Measurements from ENCODE around the gene DENND1C.

DNA sequence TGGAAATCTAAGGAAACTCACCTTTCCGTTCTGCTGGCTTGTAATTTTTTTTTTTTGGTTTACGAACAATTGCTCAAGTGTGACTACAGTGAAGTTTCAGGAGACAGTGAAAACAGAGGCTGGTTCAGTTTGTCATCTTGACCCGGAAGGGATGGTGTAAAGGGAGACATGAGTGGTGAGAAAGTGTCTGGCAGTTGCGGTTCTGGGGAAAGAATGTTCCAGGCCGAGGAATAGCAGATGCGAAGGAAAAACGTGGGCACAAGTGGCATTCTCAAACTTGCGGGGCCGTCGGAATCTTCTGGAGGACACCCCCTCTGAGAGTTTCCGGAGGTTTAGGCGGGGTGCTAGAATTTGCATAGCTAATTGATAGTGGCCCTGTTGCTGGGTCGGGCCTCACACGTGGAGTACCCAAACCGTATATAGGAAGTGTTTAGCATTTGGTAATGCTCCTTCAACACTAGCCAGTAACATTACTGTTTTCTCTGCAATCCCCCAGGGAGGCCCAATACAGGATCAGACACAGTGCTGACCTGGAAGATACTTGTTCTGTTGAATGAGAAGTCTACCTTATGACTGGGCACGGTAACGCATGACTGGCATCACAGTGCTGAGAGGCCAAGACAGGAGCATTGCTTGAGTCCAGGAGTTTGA lies 46.4 kb upstream of the DENND1C start:
- TF ChIP-seq, protein P1, sequence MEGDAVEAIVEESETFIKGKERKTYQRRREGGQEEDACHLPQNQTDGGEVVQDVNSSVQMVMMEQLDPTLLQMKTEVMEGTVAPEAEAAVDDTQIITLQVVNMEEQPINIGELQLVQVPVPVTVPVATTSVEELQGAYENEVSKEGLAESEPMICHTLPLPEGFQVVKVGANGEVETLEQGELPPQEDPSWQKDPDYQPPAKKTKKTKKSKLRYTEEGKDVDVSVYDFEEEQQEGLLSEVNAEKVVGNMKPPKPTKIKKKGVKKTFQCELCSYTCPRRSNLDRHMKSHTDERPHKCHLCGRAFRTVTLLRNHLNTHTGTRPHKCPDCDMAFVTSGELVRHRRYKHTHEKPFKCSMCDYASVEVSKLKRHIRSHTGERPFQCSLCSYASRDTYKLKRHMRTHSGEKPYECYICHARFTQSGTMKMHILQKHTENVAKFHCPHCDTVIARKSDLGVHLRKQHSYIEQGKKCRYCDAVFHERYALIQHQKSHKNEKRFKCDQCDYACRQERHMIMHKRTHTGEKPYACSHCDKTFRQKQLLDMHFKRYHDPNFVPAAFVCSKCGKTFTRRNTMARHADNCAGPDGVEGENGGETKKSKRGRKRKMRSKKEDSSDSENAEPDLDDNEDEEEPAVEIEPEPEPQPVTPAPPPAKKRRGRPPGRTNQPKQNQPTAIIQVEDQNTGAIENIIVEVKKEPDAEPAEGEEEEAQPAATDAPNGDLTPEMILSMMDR (IDR thresholded peaks at IDR 0.05; ENCODE audit: low read depth, low read length, poor library complexity, severe bottlenecking) = no peak
- no peak for TF ChIP-seq EZH2phosphoT487 (IDR thresholded peaks at IDR 0.05; ENCODE audit: borderline replicate concordance, low read length)

Data from DOHH2 (cell line).